VCaP (cell line): Measurements from ENCODE around the gene CCDC27.

Source experiments
- H3K27ac ChIP-seq: fragments of 450-650 bp; 2 replicates; pipeline ENCODE4 v1.5.1; 2017
- CTCF ChIP-seq: fragments of 450-650 bp; conservative IDR thresholded peaks from 2 replicates; pipeline ENCODE4 v1.5.1; 2017; ENCODE audit warnings: mild to moderate bottlenecking, moderate library complexity

CCDC27 gene

DNA sequence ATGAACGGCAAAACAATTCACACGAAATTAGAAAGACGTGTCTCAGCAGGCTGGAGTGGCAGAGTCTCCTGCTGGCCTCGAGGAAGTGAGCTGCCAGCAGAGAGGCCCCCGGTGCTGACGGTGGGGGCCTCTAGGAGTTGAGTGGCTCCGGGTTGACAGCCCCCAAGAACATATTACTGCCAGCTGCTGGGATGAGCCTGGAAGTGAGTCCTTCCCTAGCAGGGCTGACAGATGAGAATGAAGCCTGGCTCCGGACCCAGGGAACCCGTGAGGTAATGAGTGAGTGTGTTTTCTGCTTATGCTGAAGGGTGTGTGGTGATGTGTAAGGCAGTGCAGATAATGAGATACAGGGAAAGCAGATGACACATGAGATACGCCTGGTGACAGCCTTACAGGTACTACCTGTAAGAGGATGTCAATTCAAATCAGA, 67.5 kb downstream of the CCDC27 start:
- no peak overlapping the region for H3K27ac ChIP-seq
- no peak for TF ChIP-seq CTCF

GRCh38 chr1:3820316-3820715, 68.1 kb downstream of the CCDC27 start:
- H3K27ac ChIP-seq: no peak overlapping the region
- no peak for TF ChIP-seq CTCF

GRCh38 chr1:3821004-3821403, 68.8 kb downstream of the CCDC27 start:
- no peak overlapping the region for H3K27ac ChIP-seq
- no peak for TF ChIP-seq CTCF
